Mesenchymal stem cell (in vitro differentiated cells and primary cell): ENCODE measurements around the gene REP15.

ENCODE experiments used
- DNase-seq: peaks from one replicate; pipeline ENCODE4 v3.0.0-alpha.2; 2013
- H2AFZ ChIP-seq: one replicate; pipeline ENCODE4 v1.6.1; 2013; ENCODE audit warnings: low read depth, mild to moderate bottlenecking, control low read depth, inconsistent platforms, low read length, moderate library complexity
- H2AK5ac ChIP-seq: 2 replicates; pipeline ENCODE4 v1.6.1; 2013; ENCODE audit warnings: low read length, moderate library complexity, mild to moderate bottlenecking, inconsistent platforms; ENCODE audit not compliant: severe bottlenecking
- H2BK120ac ChIP-seq: one replicate; pipeline ENCODE4 v1.6.1; 2013; ENCODE audit warnings: low read depth, mild to moderate bottlenecking, inconsistent platforms, low read length, moderate library complexity
- H2BK12ac ChIP-seq, 2 experiments: one replicate each; pipeline ENCODE4 v1.6.1; 2013; ENCODE audit warnings: inconsistent platforms in 2 of 2, low read length in 2 of 2, mild to moderate bottlenecking in 2 of 2, moderate library complexity in 2 of 2, control low read depth in 1 of 2
- H2BK15ac ChIP-seq: one replicate; pipeline ENCODE4 v1.6.1; 2013; ENCODE audit warnings: mild to moderate bottlenecking, low read depth, inconsistent platforms; ENCODE audit not compliant: poor library complexity, severe bottlenecking
- H2BK5ac ChIP-seq: 2 replicates; pipeline ENCODE4 v1.6.1; 2013; ENCODE audit warnings: low read depth, mild to moderate bottlenecking, low read length, control low read depth, inconsistent platforms; ENCODE audit not compliant: poor library complexity, severe bottlenecking
- H3K14ac ChIP-seq, 2 experiments: one replicate each; pipeline ENCODE4 v1.6.1; 2013; ENCODE audit warnings: inconsistent platforms in 2 of 2, low read length in 2 of 2, control low read depth in 1 of 2, mild to moderate bottlenecking in 1 of 2, moderate library complexity in 1 of 2
- H3K18ac ChIP-seq, 2 experiments: one replicate each; pipeline ENCODE4 v1.6.1; 2013; ENCODE audit warnings: inconsistent platforms in 2 of 2, low read length in 2 of 2, control low read depth in 1 of 2, low read depth in 1 of 2, mild to moderate bottlenecking in 1 of 2
- H3K23ac ChIP-seq, 2 experiments: one replicate each; pipeline ENCODE4 v1.6.1; 2013; ENCODE audit warnings: inconsistent platforms in 2 of 2, low read length in 2 of 2, mild to moderate bottlenecking in 2 of 2, moderate library complexity in 2 of 2, control low read depth in 1 of 2
- H3K27ac ChIP-seq: 2 replicates; pipeline ENCODE4 v1.5.1; 2013; ENCODE audit warnings: mild to moderate bottlenecking, moderate library complexity, low read length, control low read depth, inconsistent platforms; ENCODE audit not compliant: poor library complexity, severe bottlenecking
- H3K27me3 ChIP-seq, 2 experiments: 2 replicates each; pipeline versions ENCODE4 v1.6.1 to v1.7.0; 2013; ENCODE audit warnings: low read length in 2 of 2, mild to moderate bottlenecking in 2 of 2, moderate library complexity in 2 of 2, control low read depth in 1 of 2, inconsistent platforms in 1 of 2; ENCODE audit not compliant: control insufficient read depth in 1 of 2, insufficient read depth in 1 of 2
- H3K36me3 ChIP-seq, 2 experiments: 2 replicates each; pipeline versions ENCODE4 v1.6.1 to v1.7.0; 2013; ENCODE audit warnings: low read length in 2 of 2, control low read depth in 1 of 2, inconsistent platforms in 1 of 2, low read depth in 1 of 2, mild to moderate bottlenecking in 1 of 2; ENCODE audit not compliant: insufficient read depth in 2 of 2, control insufficient read depth in 1 of 2
- H3K4ac ChIP-seq, 2 experiments: one replicate each; pipeline ENCODE4 v1.6.1; 2013; ENCODE audit warnings: inconsistent platforms in 2 of 2, low read length in 2 of 2, mild to moderate bottlenecking in 2 of 2, moderate library complexity in 2 of 2, control low read depth in 1 of 2, low read depth in 1 of 2
- H3K4me1 ChIP-seq: 2 replicates; pipeline ENCODE4 v1.6.1; 2013; ENCODE audit warnings: low read depth, low read length, control low read depth; ENCODE audit not compliant: control insufficient read depth, insufficient read depth
- H3K4me2 ChIP-seq: 2 replicates; pipeline ENCODE4 v1.6.1; 2013; ENCODE audit warnings: low read length, mild to moderate bottlenecking, inconsistent platforms; ENCODE audit not compliant: poor library complexity, severe bottlenecking
- H3K4me3 ChIP-seq, 2 experiments: 2 replicates each; pipeline versions ENCODE4 v1.5.1 to v1.7.0; 2013; ENCODE audit warnings: low read length in 2 of 2, mild to moderate bottlenecking in 2 of 2, control low read depth in 1 of 2, low read depth in 1 of 2; ENCODE audit not compliant: insufficient read depth in 1 of 2
- H3K79me1 ChIP-seq: replicated peaks from 2 replicates; pipeline ENCODE4 v1.6.1; 2013; ENCODE audit warnings: mild to moderate bottlenecking, control low read depth, low read length, inconsistent platforms; ENCODE audit not compliant: poor library complexity, severe bottlenecking
- H3K9ac ChIP-seq: 2 replicates; pipeline ENCODE4 v1.7.0; 2013; ENCODE audit warnings: mild to moderate bottlenecking, low read length, moderate library complexity
- H3K9me3 ChIP-seq: 2 replicates; pipeline ENCODE4 v1.7.0; 2013; ENCODE audit warnings: mild to moderate bottlenecking, low read length; ENCODE audit not compliant: control insufficient read depth
- H4K8ac ChIP-seq: one replicate; pipeline ENCODE4 v1.6.1; 2013; ENCODE audit warnings: inconsistent platforms, mild to moderate bottlenecking, low read length, moderate library complexity
- H4K91ac ChIP-seq: one replicate; pipeline ENCODE4 v1.6.1; 2013; ENCODE audit warnings: mild to moderate bottlenecking, low read length, inconsistent platforms
- WGBS: methylation state at CpG from one replicate; pipeline ENCODE4 v1.1.7; 2013; ENCODE audit warnings: mixed read lengths; 5-methylcytosine and 5-hydroxymethylcytosine counted together

REP15 gene

GRCh38 chr12:27693403-27693802, 2.8 kb upstream of the REP15 start:
- DNase-seq = no peak
- H3K4ac ChIP-seq = no peak overlapping the region
- no peak overlapping the region for H3K4me2 ChIP-seq
- no peak overlapping the region for H3K4me3 ChIP-seq
- no peak overlapping the region for H2BK12ac ChIP-seq
- no peak overlapping the region for H2BK120ac ChIP-seq
- no peak overlapping the region for H2BK15ac ChIP-seq
- no peaks in the 10 kb centered on the region for H3K9me3 ChIP-seq
- H3K27me3 ChIP-seq = no peaks in the 10 kb centered on the region
- H3K4me1 ChIP-seq = no peaks in the 10 kb centered on the region
- H3K36me3 ChIP-seq = peaks cover 35 to 100% of the 10 kb centered on the region in 2 experiments
- H3K79me1 ChIP-seq = peaks cover 9% of the 10 kb centered on the region
- H2AK5ac ChIP-seq = no peak overlapping the region
- no peak overlapping the region for H3K14ac ChIP-seq
- H3K23ac ChIP-seq = no peak overlapping the region
- no peak overlapping the region for H2BK5ac ChIP-seq
- no peak overlapping the region for H3K9ac ChIP-seq
- H3K18ac ChIP-seq = no peak overlapping the region
- H3K27ac ChIP-seq = no peak overlapping the region
- 100% methylated on average over 2 of the region's 2 CpGs for WGBS
- H4K8ac ChIP-seq = no peak overlapping the region
- H2AFZ ChIP-seq = no peak overlapping the region
- H4K91ac ChIP-seq = no peak overlapping the region

- DNase-seq = no peak
- no peaks in the 10 kb centered on the region for H3K9me3 ChIP-seq
These were observed 523 bp upstream of the REP15 start for GRCh38 chr12:27695556-27696292.

GRCh38 chr12:27696864-27697564, 767 bp downstream of the REP15 start:
- Histone ChIP-seq H3K18ac (no peak overlapping the region), H2BK12ac (no peak overlapping the region), H2AK5ac (no peak overlapping the region), H3K79me1 (peaks cover 4% of the 10 kb centered on the region), H3K36me3 (peaks cover 22 to 74% of the 10 kb centered on the region in 2 experiments), H2AFZ (no peak overlapping the region), H2BK5ac (no peak overlapping the region), H3K4ac (no peak overlapping the region), H2BK120ac (no peak overlapping the region), H3K27me3 (no peaks in the 10 kb centered on the region), H4K91ac (no peak overlapping the region), H3K14ac (no peak overlapping the region), H3K4me2 (no peak overlapping the region), H3K9me3 (no peaks in the 10 kb centered on the region), H3K9ac (no peak overlapping the region), H2BK15ac (no peak overlapping the region), H3K4me3 (no peak overlapping the region), H3K23ac (no peak overlapping the region), H4K8ac (no peak overlapping the region), H3K4me1 (no peaks in the 10 kb centered on the region), H3K27ac (no peak overlapping the region)
- 95% methylated on average over 2 of the region's 3 CpGs for WGBS
- DNase-seq = no peak

More at GRCh38 chr12:27695556-27696292, 523 bp upstream of the REP15 start:
- Histone ChIP-seq H2BK12ac (no peak overlapping the region), H3K4me2 (no peak overlapping the region), H3K27me3 (no peaks in the 10 kb centered on the region), H3K27ac (no peak overlapping the region), H2AK5ac (no peak overlapping the region), H3K4me3 (no peak overlapping the region), H3K79me1 (peaks cover 4% of the 10 kb centered on the region), H2BK120ac (no peak overlapping the region), H2AFZ (no peak overlapping the region), H3K18ac (no peak overlapping the region), H4K8ac (no peak overlapping the region), H3K4ac (no peak overlapping the region), H2BK5ac (no peak overlapping the region), H3K23ac (no peak overlapping the region), H3K9ac (no peak overlapping the region), H3K4me1 (no peaks in the 10 kb centered on the region), H3K14ac (no peak overlapping the region), H4K91ac (no peak overlapping the region), H3K36me3 (peaks cover 22 to 87% of the 10 kb centered on the region in 2 experiments), H2BK15ac (no peak overlapping the region)
- 100% methylated on average over 2 of the region's 6 CpGs for WGBS

- no peak overlapping the region for H3K23ac ChIP-seq
- no peak overlapping the region for H2BK12ac ChIP-seq
- H3K4me3 ChIP-seq = no peak overlapping the region
- H3K4ac ChIP-seq = no peak overlapping the region
- H4K91ac ChIP-seq = no peak overlapping the region
- H3K79me1 ChIP-seq = no peaks in the 10 kb centered on the region
- H3K27ac ChIP-seq = no peak overlapping the region
- H3K9ac ChIP-seq = no peak overlapping the region
- H3K14ac ChIP-seq = no peak overlapping the region
- no peak overlapping the region for H2BK120ac ChIP-seq
- H3K4me2 ChIP-seq = no peak overlapping the region
- no peak overlapping the region for H2AFZ ChIP-seq
- H3K18ac ChIP-seq = no peak overlapping the region
- no peaks in the 10 kb centered on the region for H3K9me3 ChIP-seq
- H2AK5ac ChIP-seq = no peak overlapping the region
- no peaks in the 10 kb centered on the region for H3K27me3 ChIP-seq
- H3K36me3 ChIP-seq = peaks cover 0 to 5% of the 10 kb centered on the region in 2 experiments
- no peak overlapping the region for H2BK5ac ChIP-seq
- no peak overlapping the region for H2BK15ac ChIP-seq
- DNase-seq = peak; percentile 89
- H4K8ac ChIP-seq = no peak overlapping the region
- 18% methylated on average over 4 of the region's 4 CpGs for WGBS
- H3K4me1 ChIP-seq = no peaks in the 10 kb centered on the region
These were observed 7.6 kb downstream of the REP15 start for GRCh38 chr12:27703720-27704452.
